Esophagus squamous epithelium (tissue), 4 donors: Measurements from ENCODE around the gene TICRR.

Source experiments
- CTCF ChIP-seq, 6 experiments: fragments of 450-650 bp in 4 of 6; fragments of 200-600 bp in 2 of 6; sonication (generic) in 2 of 6; IDR thresholded peaks; one replicate each; pipeline ENCODE4 v1.5.1; 2016 to 2019; ENCODE audit warnings: antibody characterized with exemption in 6 of 6, mild to moderate bottlenecking in 4 of 6, moderate library complexity in 4 of 6
- POLR2A ChIP-seq, 4 donors: fragments of 450-650 bp; IDR thresholded peaks; one replicate each; pipeline ENCODE4 v1.6.1; 2017; ENCODE audit warnings: antibody characterized with exemption in 4 of 4, mild to moderate bottlenecking in 4 of 4, moderate library complexity in 3 of 4

- TF ChIP-seq POLR2A (IDR thresholded peaks at IDR 0.05) (no peak), CTCF (IDR thresholded peaks at IDR 0.05) (no peak)
Measured at GRCh38 chr15:89659295-89659694, 84.0 kb downstream of the TICRR start.
